ENCODE data around the gene CTNNA2.

Gene CTNNA2

GRCh38 chr2:80438686-80439085 is 925.8 kb downstream of the CTNNA2 start:
- no peak for DNase-seq

GRCh38 chr2:80454628-80455027 is 941.8 kb downstream of the CTNNA2 start:
- DNase-seq, result no peak

GRCh38 chr2:80459028-80459427 is 946.2 kb downstream of the CTNNA2 start:
- DNase-seq, result no peak

- no peak for DNase-seq
These were observed 948.8 kb downstream of the CTNNA2 start for GRCh38 chr2:80461505-80462197.

GRCh38 chr2:80462654-80463053 is 949.8 kb downstream of the CTNNA2 start:
- DNase-seq, result no peak

GRCh38 chr2:80464275-80464674 is 951.4 kb downstream of the CTNNA2 start:
- no peak for DNase-seq

- no peak for DNase-seq
These were observed 954.5 kb downstream of the CTNNA2 start for GRCh38 chr2:80467262-80467811.

GRCh38 chr2:80469428-80469827 is 956.6 kb downstream of the CTNNA2 start:
- no peak for DNase-seq

- no peak for DNase-seq
These were observed 960.2 kb downstream of the CTNNA2 start for GRCh38 chr2:80473069-80473468.

GRCh38 chr2:80473796-80474195 is 960.9 kb downstream of the CTNNA2 start:
- no peak for DNase-seq

GRCh38 chr2:80475970-80476369 is 963.1 kb downstream of the CTNNA2 start:
- no peak for DNase-seq

GRCh38 chr2:80476535-80477117 is 963.8 kb downstream of the CTNNA2 start:
- DNase-seq, result no peak

- no peak for DNase-seq
These were observed 969.4 kb downstream of the CTNNA2 start for GRCh38 chr2:80482276-80482675.

- no peak for DNase-seq
These were observed 976.9 kb downstream of the CTNNA2 start for GRCh38 chr2:80489717-80490116.

GRCh38 chr2:80490964-80491363 is 978.1 kb downstream of the CTNNA2 start:
- DNase-seq, result no peak

- no peak for DNase-seq
These were observed 983.5 kb downstream of the CTNNA2 start for GRCh38 chr2:80496346-80496745.

- DNase-seq, result no peak
These were observed 983.9 kb downstream of the CTNNA2 start for GRCh38 chr2:80496775-80497174.

GRCh38 chr2:80499095-80499494 is 986.2 kb downstream of the CTNNA2 start:
- no peak for DNase-seq

GRCh38 chr2:80501874-80502624 is 989.2 kb downstream of the CTNNA2 start:
- no peak for DNase-seq

GRCh38 chr2:80506563-80506962 is 993.7 kb downstream of the CTNNA2 start:
- DNase-seq, result no peak

- no peak for DNase-seq
These were observed 997.9 kb downstream of the CTNNA2 start for GRCh38 chr2:80510716-80511115.

GRCh38 chr2:80515964-80516363 is 1003.1 kb downstream of the CTNNA2 start:
- DNase-seq, result no peak

- DNase-seq, result no peak
These were observed 1004.5 kb downstream of the CTNNA2 start for GRCh38 chr2:80517316-80517715.

- no peak for DNase-seq
These were observed 1006.3 kb downstream of the CTNNA2 start for GRCh38 chr2:80519121-80519643.
